Measurements from ENCODE around the gene HLA-DRA.
"Not testable (repeated sequence)": the region's sequence is repeated elsewhere in the genome, so short reads cannot be mapped to it uniquely, and the experiment has no call there.

The HLA-DRA gene

DNA sequence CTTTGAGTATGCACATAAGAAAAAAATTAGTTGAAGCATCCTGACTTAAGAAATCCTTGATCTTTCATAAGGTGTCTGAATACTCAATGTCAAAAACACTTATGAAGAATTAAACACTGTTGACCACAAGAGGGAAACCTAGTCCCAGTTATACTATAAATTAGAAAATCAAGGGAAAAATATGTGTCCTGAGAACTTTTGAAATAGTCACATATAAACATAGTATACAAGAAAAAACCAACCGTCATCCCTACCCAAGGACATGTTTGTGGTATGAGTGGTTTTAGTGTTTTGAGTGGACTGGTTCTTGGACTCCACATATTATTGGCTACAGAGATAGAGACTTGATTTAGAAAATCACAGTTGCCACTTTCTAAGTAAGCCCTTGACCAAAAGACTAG is 7.6 kb upstream of the HLA-DRA start:
- DNase-seq: peak; percentile 15

- not testable (repeated sequence) for DNase-seq
Observed at GRCh38 chr6:32433950-32434349, 5.7 kb upstream of the HLA-DRA start.

DNA sequence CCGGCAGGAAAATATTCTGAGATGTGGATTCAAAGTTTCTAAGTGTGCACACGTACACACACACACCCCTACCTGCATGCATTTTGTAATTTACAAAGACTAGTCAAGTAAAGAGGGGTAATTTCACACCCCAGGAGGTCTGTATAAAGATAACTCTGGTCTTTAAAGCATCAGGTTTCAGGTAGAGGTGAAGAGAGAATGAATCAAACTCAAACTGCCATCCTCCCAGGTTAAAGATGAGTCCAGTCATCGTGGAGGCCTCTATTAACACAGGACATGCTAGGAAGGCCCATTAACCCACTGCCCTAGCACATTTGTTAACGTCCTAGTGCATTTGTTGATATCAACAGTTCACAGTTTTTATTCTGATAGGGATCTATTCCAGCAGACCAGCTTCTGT is 3.5 kb upstream of the HLA-DRA start:
- no peak for DNase-seq

- DNase-seq: no peak
Observed at GRCh38 chr6:32436995-32437836, 2.5 kb upstream of the HLA-DRA start.

GRCh38 chr6:32439139-32439538 is 548 bp upstream of the HLA-DRA start:
- no peak for DNase-seq

GRCh38 chr6:32442243-32442667 is 2.6 kb downstream of the HLA-DRA start:
- DNase-seq: no peak

DNA sequence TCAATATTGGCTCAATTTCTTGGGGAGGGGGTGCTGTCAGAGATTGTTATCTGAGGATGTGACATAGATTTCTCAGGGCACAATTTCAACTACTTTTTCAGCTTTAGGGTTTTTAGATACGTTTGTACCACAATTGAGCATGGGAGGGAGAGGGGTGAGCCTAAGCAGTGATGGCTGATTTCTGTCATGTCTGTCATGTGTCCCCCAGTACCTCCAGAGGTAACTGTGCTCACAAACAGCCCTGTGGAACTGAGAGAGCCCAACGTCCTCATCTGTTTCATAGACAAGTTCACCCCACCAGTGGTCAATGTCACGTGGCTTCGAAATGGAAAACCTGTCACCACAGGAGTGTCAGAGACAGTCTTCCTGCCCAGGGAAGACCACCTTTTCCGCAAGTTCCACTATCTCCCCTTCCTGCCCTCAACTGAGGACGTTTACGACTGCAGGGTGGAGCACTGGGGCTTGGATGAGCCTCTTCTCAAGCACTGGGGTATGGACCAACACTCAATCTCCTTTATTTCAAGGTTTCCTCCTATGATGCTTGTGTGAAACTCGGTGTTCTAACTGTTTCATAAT is 3.4 kb downstream of the HLA-DRA start:
- DNase-seq: no peak

DNA sequence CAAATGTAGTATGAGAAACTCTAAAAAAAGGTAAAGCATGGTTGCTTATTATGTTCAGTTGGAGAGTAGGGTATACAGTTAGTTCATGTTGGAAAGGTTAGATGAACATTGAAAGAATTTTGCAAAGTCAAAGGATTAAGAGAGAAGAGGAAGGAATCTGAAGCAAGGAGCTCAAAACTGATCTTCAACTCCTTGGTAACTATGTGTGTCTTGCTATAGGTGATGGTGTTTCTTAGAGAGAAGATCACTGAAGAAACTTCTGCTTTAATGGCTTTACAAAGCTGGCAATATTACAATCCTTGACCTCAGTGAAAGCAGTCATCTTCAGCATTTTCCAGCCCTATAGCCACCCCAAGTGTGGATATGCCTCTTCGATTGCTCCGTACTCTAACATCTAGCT is 4.7 kb downstream of the HLA-DRA start:
- no peak for DNase-seq

- no peak for DNase-seq
Observed at GRCh38 chr6:32445321-32445854, 5.7 kb downstream of the HLA-DRA start.

- DNase-seq: no peak
Observed at GRCh38 chr6:32447932-32448331, 8.2 kb downstream of the HLA-DRA start.

DNA sequence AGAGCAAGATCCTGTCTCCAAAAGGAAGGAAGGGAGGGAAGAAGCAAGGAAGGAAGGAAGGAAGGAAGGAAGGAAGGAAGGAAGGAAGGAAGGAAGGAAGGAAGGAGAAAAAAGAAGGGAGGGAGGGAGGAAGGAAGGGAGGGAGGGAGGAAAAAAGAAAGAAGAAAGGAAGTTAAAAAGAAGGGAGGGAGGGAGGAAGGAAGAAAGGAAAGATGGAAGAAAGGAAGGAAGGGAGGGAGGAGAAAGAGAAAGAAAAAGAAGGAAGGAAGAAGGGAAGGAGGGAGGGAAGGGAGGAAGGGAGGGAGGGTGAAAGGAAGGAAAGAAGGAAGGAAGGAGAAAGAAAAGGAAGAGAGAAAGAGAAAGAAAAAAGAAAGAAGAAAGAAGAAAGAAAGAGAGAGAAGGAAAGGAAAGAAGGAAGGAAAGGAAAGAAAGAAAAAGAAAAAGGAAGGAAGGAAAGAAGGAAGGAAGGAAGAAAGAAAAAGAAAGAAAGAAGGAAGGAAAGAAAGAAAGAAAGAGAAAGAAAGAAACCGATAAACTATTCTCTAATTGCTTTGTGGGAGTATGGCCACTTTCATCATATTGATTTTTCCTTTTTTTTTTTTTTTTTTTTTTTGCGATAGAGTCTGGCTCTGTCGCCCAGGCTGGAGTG is 9.5 kb downstream of the HLA-DRA start:
- DNase-seq: no peak

DNA sequence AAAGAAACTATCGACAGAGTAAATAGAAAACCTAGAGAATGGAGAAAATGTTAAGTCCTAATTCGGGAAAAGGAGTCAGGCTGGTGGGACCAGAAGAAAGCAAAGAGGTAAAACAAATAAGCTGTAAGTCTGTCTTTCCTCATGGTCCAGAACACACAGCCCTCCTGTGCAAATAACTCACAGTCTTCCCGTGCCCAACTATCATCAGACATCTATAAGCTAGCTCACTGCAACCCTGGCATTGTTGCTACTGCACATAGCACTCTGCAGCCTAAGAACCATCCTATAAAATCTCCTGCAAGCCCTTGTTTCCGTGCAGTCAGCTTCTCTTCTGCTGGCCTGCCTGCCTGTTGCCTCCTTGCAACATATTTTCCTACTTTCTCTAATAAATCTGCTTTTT is 17.4 kb downstream of the HLA-DRA start:
- DNase-seq: no peak

DNA sequence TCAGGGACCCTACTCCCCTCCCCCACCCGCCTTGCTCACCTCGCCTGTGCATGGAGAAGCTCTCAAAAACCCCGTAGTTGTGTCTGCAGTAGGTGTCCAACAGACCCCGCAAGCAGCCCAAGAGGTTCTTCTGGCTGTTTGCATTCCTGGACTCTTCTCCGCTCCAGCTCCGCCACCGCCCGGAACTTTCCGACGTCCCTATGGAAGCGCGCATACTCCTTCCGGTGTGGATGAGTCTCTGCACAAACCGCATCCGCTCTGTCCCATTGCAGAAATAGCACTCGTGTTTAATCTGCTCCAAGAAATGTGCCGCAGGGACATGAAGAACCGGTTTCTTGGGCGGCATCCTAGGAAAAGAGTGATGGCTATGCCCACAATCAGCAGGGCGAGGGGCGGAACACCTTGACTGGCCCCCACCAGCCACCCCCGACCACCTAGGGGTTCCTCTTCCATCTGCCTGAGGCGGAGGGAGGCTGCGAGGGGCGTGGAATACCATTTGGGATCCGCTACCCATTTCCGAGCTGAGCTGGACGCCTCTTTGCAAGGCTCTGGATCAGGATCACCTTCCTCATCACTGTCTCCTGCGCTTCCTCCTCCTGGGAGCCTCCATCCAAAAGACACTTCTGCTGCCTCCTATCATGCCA is 20.2 kb downstream of the HLA-DRA start:
- DNase-seq: no peak

GRCh38 chr6:32460528-32460927 is 20.8 kb downstream of the HLA-DRA start:
- no peak for DNase-seq

DNA sequence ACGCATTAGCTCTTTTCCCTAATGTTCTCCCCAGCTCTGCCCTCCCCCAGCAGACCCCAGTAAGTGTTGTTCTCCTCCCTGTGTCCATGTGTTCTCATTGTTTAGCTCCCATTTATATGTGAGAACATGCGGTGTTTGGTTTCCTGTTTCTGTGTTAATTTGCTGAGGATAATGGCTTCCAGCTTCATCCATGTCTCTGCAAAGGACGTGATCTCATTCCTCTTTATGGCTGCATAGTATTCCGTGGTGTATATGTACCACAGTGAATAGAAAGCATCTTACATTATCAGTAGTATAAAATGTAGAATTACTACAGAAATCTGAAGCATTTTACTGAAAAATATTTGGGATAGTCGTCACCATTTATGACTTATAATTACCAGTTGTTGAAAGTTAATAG is 21.8 kb downstream of the HLA-DRA start:
- DNase-seq: no peak

DNA sequence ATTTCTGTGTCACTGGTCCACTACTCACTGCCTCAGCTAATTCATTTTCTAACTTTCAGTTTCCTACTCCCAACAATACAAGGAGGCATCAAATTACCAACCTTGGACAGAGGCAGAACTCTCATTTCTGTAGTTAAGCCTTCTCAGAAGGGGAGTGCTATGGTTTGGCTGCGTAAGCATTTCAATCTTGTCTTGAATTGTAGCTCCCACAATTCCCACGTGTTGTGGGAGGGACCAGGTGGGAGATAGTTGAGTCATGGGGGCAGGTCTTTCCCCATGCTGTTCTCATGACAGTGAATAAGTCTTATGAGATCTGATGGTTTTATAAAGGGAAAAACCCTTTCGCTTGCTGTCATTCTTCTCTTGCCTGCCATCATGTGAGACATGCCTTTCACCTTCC is 22.9 kb downstream of the HLA-DRA start:
- DNase-seq: no peak

DNA sequence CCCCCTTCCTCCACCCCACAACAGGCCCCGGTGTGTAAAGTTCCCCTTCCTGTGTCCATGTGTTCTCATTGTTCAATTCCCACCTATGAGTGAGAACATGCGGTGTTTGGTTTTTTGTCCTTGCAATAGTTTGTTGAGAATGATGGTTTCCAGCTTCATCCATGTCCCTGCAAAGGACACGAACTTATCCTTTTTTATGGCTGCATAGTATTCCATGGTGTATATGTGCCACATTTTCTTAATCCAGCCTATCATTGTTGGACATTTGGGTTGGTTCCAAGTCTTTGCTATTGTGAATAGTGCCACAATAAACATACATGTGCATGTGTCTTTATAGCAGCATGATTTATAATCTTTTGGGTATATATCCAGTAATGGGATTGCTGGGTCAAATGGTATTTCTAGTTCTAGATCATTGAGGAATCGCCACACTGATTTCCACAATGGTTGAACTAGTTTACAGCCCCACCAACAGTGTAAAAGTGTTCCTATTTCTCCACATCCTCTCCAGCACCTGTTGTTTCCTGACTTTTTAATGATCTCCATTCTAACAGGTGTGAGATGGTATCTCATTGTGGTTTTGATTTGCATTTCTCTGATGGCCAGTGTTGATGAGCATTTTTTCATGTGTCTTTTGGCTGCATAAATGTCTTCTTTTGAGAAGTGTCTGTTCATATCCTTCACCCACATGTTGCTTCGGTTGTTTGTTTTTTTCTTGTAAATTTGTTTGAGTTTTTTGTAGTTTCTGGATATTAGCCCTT is 28.2 kb downstream of the HLA-DRA start:
- DNase-seq: not testable (repeated sequence)

- DNase-seq: no peak
Observed at GRCh38 chr6:32472781-32473375, 33.2 kb downstream of the HLA-DRA start.

DNA sequence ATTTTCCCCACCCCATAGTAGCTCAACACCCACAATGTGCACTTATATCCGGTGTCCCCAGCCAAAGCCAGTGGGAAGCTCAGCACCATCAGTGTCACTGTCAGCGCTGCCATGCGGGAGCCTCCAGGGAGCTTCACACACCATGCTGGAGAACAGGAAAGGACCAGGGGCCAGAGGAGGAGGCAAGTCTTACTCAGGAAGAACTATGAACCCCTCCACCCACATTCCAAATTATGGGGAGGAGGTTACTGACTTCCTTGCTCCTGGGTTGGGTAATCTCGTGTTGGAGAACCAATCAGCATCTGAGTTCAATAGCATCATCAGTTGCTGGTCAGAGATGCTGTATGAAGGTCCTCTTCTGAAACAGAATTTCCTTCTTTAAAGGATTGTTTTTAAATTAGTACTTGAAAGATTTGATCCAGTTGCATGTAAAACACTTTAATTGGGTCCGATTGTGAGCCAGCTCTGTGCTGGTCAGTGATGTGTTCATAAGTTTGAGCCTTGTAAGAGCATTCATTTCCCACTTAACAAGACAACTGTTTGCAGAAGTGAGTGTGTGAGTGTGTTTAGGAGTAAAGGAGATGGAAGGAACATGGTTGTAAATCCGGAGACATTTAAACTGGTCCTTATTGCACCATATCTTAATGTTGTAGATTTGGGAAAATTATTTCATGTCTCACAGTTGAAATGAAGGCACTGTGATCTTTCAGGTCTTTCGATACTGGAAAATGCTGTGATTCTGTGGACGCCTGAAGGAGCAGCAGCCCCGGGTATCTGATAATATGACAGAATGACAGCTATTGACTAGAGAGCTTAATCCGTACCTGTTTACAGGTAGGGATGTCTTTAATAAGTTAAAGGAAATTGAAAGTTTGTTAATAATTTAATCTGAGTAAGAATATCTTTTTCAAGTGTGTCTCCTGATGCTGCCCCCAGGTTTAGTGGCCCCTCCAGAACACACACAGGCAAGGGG is 34.0 kb downstream of the HLA-DRA start:
- not testable (repeated sequence) for DNase-seq

DNA sequence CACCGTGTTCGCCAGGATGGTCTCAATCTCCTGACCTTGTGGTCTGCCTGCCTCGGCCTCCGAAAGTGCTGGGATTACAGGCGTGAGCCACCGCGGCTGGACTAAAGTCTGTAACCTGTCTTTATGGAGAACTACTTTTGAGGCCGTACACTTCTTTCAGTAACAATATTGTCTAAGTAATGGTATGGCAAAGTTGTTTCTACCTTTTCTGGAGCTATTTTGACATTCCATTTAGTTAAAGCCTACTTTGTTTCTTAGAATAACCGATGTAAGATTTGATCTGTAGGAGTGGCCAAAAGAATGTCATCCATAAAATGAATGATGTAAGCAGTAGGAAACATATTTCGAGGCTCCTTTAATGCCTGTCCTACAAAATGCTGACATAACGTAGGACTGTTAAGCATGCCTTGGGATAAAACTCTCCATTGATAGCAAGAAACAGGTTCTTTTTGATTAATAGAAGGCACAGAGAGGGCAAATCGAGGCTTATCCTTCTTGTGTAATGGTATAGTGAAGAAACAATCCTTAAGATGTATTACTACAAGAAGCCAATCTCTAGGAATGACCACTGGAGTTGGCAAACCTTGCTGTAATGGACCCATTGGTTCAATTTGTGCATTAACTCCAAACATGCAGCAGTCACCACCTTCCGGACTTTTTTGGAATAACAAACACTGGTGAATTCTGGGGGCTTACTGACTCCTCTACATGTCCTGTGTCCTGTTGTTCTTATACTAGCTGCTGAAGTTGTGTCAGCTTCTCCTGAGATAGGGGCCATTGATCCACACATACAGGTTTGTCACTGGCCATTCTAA is 35.9 kb downstream of the HLA-DRA start:
- no peak for DNase-seq

All from NCI-H2227 treated with DMSO at 0.1 percent for 48 hours (cell line).